ENCODE data around the gene CASKIN2.

CASKIN2 gene

GRCh38 chr17:75509528-75510258, 5.6 kb downstream of the CASKIN2 start:
- Histone ChIP-seq H3K14ac (ENCODE audit: low read length) (no peak overlapping the region), H4K91ac (ENCODE audit: low read depth, low read length) (no peak overlapping the region), H3K4me3 (ENCODE audit: low read depth, low read length) (no peak overlapping the region), H3K9ac (ENCODE audit: low read length) (no peak overlapping the region), H2AFZ (ENCODE audit: insufficient read depth, low read length, poor library complexity) (no peak overlapping the region), H3K9me3 (ENCODE audit: insufficient read depth, low read depth, low read length) (no peaks in the 10 kb centered on the region), H3K27me3 (ENCODE audit: insufficient read depth, low read length) (no peaks in the 10 kb centered on the region), H3K79me2 (ENCODE audit: control insufficient read depth, insufficient read depth, low read length, poor library complexity) (peaks cover 2% of the 10 kb centered on the region), H3K36me3 (ENCODE audit: control insufficient read depth in 1 of 2, insufficient read depth in 2 of 2, low read length in 2 of 2) (peaks cover 32 to 52% of the 10 kb centered on the region in 2 experiments), H2BK5ac (ENCODE audit: low read depth, low read length, poor library complexity) (no peak overlapping the region), H3K4me2 (ENCODE audit: low read length) (no peak overlapping the region), H2BK120ac (ENCODE audit: insufficient read depth, low read length, poor library complexity) (no peak overlapping the region), H4K12ac (ENCODE audit: low read depth, low read length) (no peak overlapping the region), H3K4ac (ENCODE audit: low read depth, low read length) (no peak overlapping the region), H3K18ac (ENCODE audit: low read length) (no peak overlapping the region), H2AK5ac (ENCODE audit: low read length) (no peak overlapping the region), H2BK12ac (ENCODE audit: low read length) (no peak overlapping the region), H3K79me1 (ENCODE audit: low read length) (no peaks in the 10 kb centered on the region), H3K27ac (ENCODE audit: low read depth, low read length) (no peak overlapping the region), H3K4me1 (ENCODE audit: control insufficient read depth in 1 of 2, insufficient read depth in 2 of 2, low read length in 2 of 2) (peaks cover 8 to 9% of the 10 kb centered on the region in 2 experiments), H4K8ac (ENCODE audit: low read depth, low read length) (no peak overlapping the region), H3K23ac (ENCODE audit: low read length) (peak overlapping the region; percentile 44)
- DNase-seq = no peak
- no CpG with 5 or more reads among the region's 19 CpGs for WGBS (ENCODE audit: extremely low coverage, insufficient coverage, insufficient read length)

- no peak for DNase-seq
- no peak overlapping the region for H3K23ac ChIP-seq (ENCODE audit: low read length)
- H3K4ac ChIP-seq (ENCODE audit: low read depth, low read length) = no peak overlapping the region
- H3K79me1 ChIP-seq (ENCODE audit: low read length) = no peaks in the 10 kb centered on the region
- no peak overlapping the region for H3K4me3 ChIP-seq (ENCODE audit: low read depth, low read length)
- no peak overlapping the region for H2BK120ac ChIP-seq (ENCODE audit: insufficient read depth, low read length, poor library complexity)
- H3K27me3 ChIP-seq (ENCODE audit: insufficient read depth, low read length) = no peaks in the 10 kb centered on the region
- no peaks in the 10 kb centered on the region for H3K79me2 ChIP-seq (ENCODE audit: control insufficient read depth, insufficient read depth, low read length, poor library complexity)
- H2AFZ ChIP-seq (ENCODE audit: insufficient read depth, low read length, poor library complexity) = no peak overlapping the region
- no peak overlapping the region for H3K4me2 ChIP-seq (ENCODE audit: low read length)
- H3K27ac ChIP-seq (ENCODE audit: low read depth, low read length) = no peak overlapping the region
- H3K36me3 ChIP-seq (ENCODE audit: control insufficient read depth in 1 of 2, insufficient read depth in 2 of 2, low read length in 2 of 2) = peaks cover 39 to 59% of the 10 kb centered on the region in 2 experiments
- no peak overlapping the region for H4K12ac ChIP-seq (ENCODE audit: low read depth, low read length)
- no peak overlapping the region for H3K9ac ChIP-seq (ENCODE audit: low read length)
- no peak overlapping the region for H3K18ac ChIP-seq (ENCODE audit: low read length)
- H4K91ac ChIP-seq (ENCODE audit: low read depth, low read length) = no peak overlapping the region
- no peaks in the 10 kb centered on the region for H3K9me3 ChIP-seq (ENCODE audit: insufficient read depth, low read depth, low read length)
- H3K4me1 ChIP-seq (ENCODE audit: control insufficient read depth in 1 of 2, insufficient read depth in 2 of 2, low read length in 2 of 2) = peaks cover under 1 to 1% of the 10 kb centered on the region in 2 experiments
- no CpG with 5 or more reads among the region's 5 CpGs for WGBS (ENCODE audit: extremely low coverage, insufficient coverage, insufficient read length)
- H2BK12ac ChIP-seq (ENCODE audit: low read length) = no peak overlapping the region
- H3K14ac ChIP-seq (ENCODE audit: low read length) = no peak overlapping the region
- H2BK5ac ChIP-seq (ENCODE audit: low read depth, low read length, poor library complexity) = no peak overlapping the region
- no peak overlapping the region for H4K8ac ChIP-seq (ENCODE audit: low read depth, low read length)
- no peak overlapping the region for H2AK5ac ChIP-seq (ENCODE audit: low read length)
Measured at GRCh38 chr17:75508931-75509361, 6.4 kb downstream of the CASKIN2 start.

GRCh38 chr17:75507733-75508719, 7.3 kb downstream of the CASKIN2 start:
- Histone ChIP-seq H3K14ac (ENCODE audit: low read length) (no peak overlapping the region), H2AFZ (ENCODE audit: insufficient read depth, low read length, poor library complexity) (no peak overlapping the region), H3K79me1 (ENCODE audit: low read length) (no peaks in the 10 kb centered on the region), H3K27ac (ENCODE audit: low read depth, low read length) (no peak overlapping the region), H3K79me2 (ENCODE audit: control insufficient read depth, insufficient read depth, low read length, poor library complexity) (no peaks in the 10 kb centered on the region), H2AK5ac (ENCODE audit: low read length) (no peak overlapping the region), H3K36me3 (ENCODE audit: control insufficient read depth in 1 of 2, insufficient read depth in 2 of 2, low read length in 2 of 2) (peaks cover 44 to 61% of the 10 kb centered on the region in 2 experiments), H2BK5ac (ENCODE audit: low read depth, low read length, poor library complexity) (no peak overlapping the region), H2BK120ac (ENCODE audit: insufficient read depth, low read length, poor library complexity) (no peak overlapping the region), H3K23ac (ENCODE audit: low read length) (no peak overlapping the region), H4K91ac (ENCODE audit: low read depth, low read length) (no peak overlapping the region), H3K4ac (ENCODE audit: low read depth, low read length) (no peak overlapping the region), H3K18ac (ENCODE audit: low read length) (no peak overlapping the region), H3K4me3 (ENCODE audit: low read depth, low read length) (no peak overlapping the region), H3K4me1 (ENCODE audit: control insufficient read depth in 1 of 2, insufficient read depth in 2 of 2, low read length in 2 of 2) (no peaks in the 10 kb centered on the region), H4K12ac (ENCODE audit: low read depth, low read length) (no peak overlapping the region), H3K9ac (ENCODE audit: low read length) (no peak overlapping the region), H3K4me2 (ENCODE audit: low read length) (no peak overlapping the region), H2BK12ac (ENCODE audit: low read length) (no peak overlapping the region), H3K9me3 (ENCODE audit: insufficient read depth, low read depth, low read length) (peaks cover 1% of the 10 kb centered on the region), H3K27me3 (ENCODE audit: insufficient read depth, low read length) (no peaks in the 10 kb centered on the region), H4K8ac (ENCODE audit: low read depth, low read length) (no peak overlapping the region)
- no CpG with 5 or more reads among the region's 27 CpGs for WGBS (ENCODE audit: extremely low coverage, insufficient coverage, insufficient read length)
- DNase-seq = no peak

- Histone ChIP-seq H2AK5ac (ENCODE audit: low read length) (no peak overlapping the region), H3K4ac (ENCODE audit: low read depth, low read length) (no peak overlapping the region), H3K23ac (ENCODE audit: low read length) (no peak overlapping the region), H2BK12ac (ENCODE audit: low read length) (no peak overlapping the region), H3K4me1 (ENCODE audit: control insufficient read depth in 1 of 2, insufficient read depth in 2 of 2, low read length in 2 of 2) (no peaks in the 10 kb centered on the region), H4K12ac (ENCODE audit: low read depth, low read length) (no peak overlapping the region), H3K27ac (ENCODE audit: low read depth, low read length) (no peak overlapping the region), H2BK5ac (ENCODE audit: low read depth, low read length, poor library complexity) (no peak overlapping the region), H4K8ac (ENCODE audit: low read depth, low read length) (no peak overlapping the region), H3K27me3 (ENCODE audit: insufficient read depth, low read length) (no peaks in the 10 kb centered on the region), H3K14ac (ENCODE audit: low read length) (no peak overlapping the region), H3K36me3 (ENCODE audit: control insufficient read depth in 1 of 2, insufficient read depth in 2 of 2, low read length in 2 of 2) (peaks cover 51 to 68% of the 10 kb centered on the region in 2 experiments), H3K18ac (ENCODE audit: low read length) (no peak overlapping the region), H3K4me2 (ENCODE audit: low read length) (no peak overlapping the region), H2BK120ac (ENCODE audit: insufficient read depth, low read length, poor library complexity) (no peak overlapping the region), H2AFZ (ENCODE audit: insufficient read depth, low read length, poor library complexity) (no peak overlapping the region), H3K9ac (ENCODE audit: low read length) (no peak overlapping the region), H3K4me3 (ENCODE audit: low read depth, low read length) (no peak overlapping the region), H3K9me3 (ENCODE audit: insufficient read depth, low read depth, low read length) (peaks cover 1% of the 10 kb centered on the region), H3K79me1 (ENCODE audit: low read length) (no peaks in the 10 kb centered on the region), H3K79me2 (ENCODE audit: control insufficient read depth, insufficient read depth, low read length, poor library complexity) (no peaks in the 10 kb centered on the region), H4K91ac (ENCODE audit: low read depth, low read length) (no peak overlapping the region)
- DNase-seq = no peak
- no CpG with 5 or more reads among the region's 20 CpGs for WGBS (ENCODE audit: extremely low coverage, insufficient coverage, insufficient read length)
Measured at GRCh38 chr17:75506888-75507287, 8.4 kb downstream of the CASKIN2 start.
